Immature natural killer cell (primary cell): ENCODE results near the gene CLSTN1. TPM values are rescaled to one million over a fixed set of nuclear protein-coding genes. Genes with fewer than 3 reads are reported as not detected.
A peak's percentile ranks its signal among the peaks of the same experiment; 100 is the strongest.

Experiments
- DNase-seq, 3 donors: peaks; one replicate each; pipeline ENCODE4 v3.0.0; 2022; ENCODE audit warnings: mixed read lengths in 1 of 3
- H3K27ac Mint-ChIP-seq, 6 donors: one replicate each; pipeline ENCODE4 v1.8.0; 2020; ENCODE audit warnings: mixed read lengths in 6 of 6, mild to moderate bottlenecking in 5 of 6, inconsistent platforms in 4 of 6, moderate library complexity in 3 of 6
- H3K27me3 Mint-ChIP-seq, 3 donors: one replicate each; pipeline ENCODE4 v1.8.0; 2020 to 2021; ENCODE audit warnings: low read depth in 3 of 3, mild to moderate bottlenecking in 3 of 3, mixed read lengths in 3 of 3, moderate library complexity in 3 of 3, inconsistent platforms in 1 of 3
- H3K36me3 Mint-ChIP-seq, 3 donors: one replicate each; pipeline ENCODE4 v1.8.0; 2020; ENCODE audit warnings: mixed read lengths in 3 of 3, inconsistent platforms in 2 of 3, mild to moderate bottlenecking in 2 of 3
- H3K4me1 Mint-ChIP-seq, 2 donors: one replicate each; pipeline ENCODE4 v1.8.0; 2020; ENCODE audit warnings: inconsistent platforms in 2 of 2, mild to moderate bottlenecking in 2 of 2, mixed read lengths in 2 of 2, moderate library complexity in 1 of 2
- H3K4me3 Mint-ChIP-seq, 5 donors: one replicate each; pipeline ENCODE4 v1.8.0; 2020; ENCODE audit warnings: mild to moderate bottlenecking in 5 of 5, mixed read lengths in 5 of 5, inconsistent platforms in 3 of 5, moderate library complexity in 3 of 5
- H3K9me3 Mint-ChIP-seq, 6 donors: one replicate each; pipeline ENCODE4 v1.8.0; 2020; ENCODE audit warnings: mild to moderate bottlenecking in 6 of 6, mixed read lengths in 6 of 6, inconsistent platforms in 4 of 6, moderate library complexity in 3 of 6
- polyA plus RNA-seq, 3 donors: library from polyadenylated mRNA; unstranded; fragments of 300-500 nt; fragmentation: Illumina TruSeq; gene quantifications; one replicate each; pipeline ENCODE4 v1.2.3, GENCODE V29; 2021

Gene CLSTN1
- polyA plus RNA-seq, 3 donors from 2014 or later: 7.4 to 35.7 (median 11.0) TPM

GRCh38 chr1:9827558-9828185 is 3.9 kb upstream of the CLSTN1 start:
- DNase-seq: no peak
- Mint-ChIP-seq H3K27me3 (peaks cover 3 to 6% (median 6%) of the 10 kb centered on the region in 3 donors), H3K27ac (no peak overlapping the region), H3K4me3 (no peak overlapping the region), H3K9me3 (no peaks in the 10 kb centered on the region), H3K4me1 (peaks cover 20% of the 10 kb centered on the region in 2 donors), H3K36me3 (no peaks in the 10 kb centered on the region)

DNA sequence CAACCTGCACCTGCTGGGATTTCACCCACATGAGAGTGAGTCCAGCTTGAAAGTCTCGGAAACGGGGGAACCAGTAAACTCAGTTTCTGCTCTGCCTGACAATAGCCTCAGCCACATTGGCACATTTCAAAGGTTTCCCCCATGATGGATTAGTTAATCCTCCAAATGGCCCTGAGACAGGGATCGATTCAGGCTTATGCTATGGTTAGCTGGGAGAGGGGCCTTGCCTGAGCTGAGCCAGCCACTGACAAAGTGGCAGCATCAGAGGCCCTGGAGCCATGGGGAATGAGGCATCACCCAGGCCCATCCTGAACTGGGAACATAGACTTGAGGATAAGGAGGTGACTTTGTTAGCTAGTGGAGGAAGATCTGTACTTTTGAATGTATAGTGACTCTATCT is 2.9 kb upstream of the CLSTN1 start:
- no peaks in the 10 kb centered on the region for H3K36me3 Mint-ChIP-seq
- peaks cover 29 to 31% of the 10 kb centered on the region in 2 donors for H3K4me1 Mint-ChIP-seq
- H3K27ac Mint-ChIP-seq: peak overlapping the region in 4 of 6 donors; percentile 56 to 92 (median 83)
- H3K4me3 Mint-ChIP-seq: no peak overlapping the region
- no peak for DNase-seq
- peaks cover 3 to 8% (median 6%) of the 10 kb centered on the region in 3 donors for H3K27me3 Mint-ChIP-seq
- H3K9me3 Mint-ChIP-seq: no peaks in the 10 kb centered on the region

- no peaks in the 10 kb centered on the region for H3K36me3 Mint-ChIP-seq
- peak overlapping the region in 4 of 5 donors; percentile 54 to 80 (median 66) for H3K4me3 Mint-ChIP-seq
- H3K4me1 Mint-ChIP-seq: peaks cover 31 to 35% of the 10 kb centered on the region in 2 donors
- H3K27ac Mint-ChIP-seq: peak overlapping the region; percentile 67 to 92 (median 83)
- H3K27me3 Mint-ChIP-seq: peaks cover 3 to 8% (median 6%) of the 10 kb centered on the region in 3 donors
- no peaks in the 10 kb centered on the region for H3K9me3 Mint-ChIP-seq
- no peak for DNase-seq
These were observed 2.3 kb upstream of the CLSTN1 start for GRCh38 chr1:9826087-9826486.

DNA sequence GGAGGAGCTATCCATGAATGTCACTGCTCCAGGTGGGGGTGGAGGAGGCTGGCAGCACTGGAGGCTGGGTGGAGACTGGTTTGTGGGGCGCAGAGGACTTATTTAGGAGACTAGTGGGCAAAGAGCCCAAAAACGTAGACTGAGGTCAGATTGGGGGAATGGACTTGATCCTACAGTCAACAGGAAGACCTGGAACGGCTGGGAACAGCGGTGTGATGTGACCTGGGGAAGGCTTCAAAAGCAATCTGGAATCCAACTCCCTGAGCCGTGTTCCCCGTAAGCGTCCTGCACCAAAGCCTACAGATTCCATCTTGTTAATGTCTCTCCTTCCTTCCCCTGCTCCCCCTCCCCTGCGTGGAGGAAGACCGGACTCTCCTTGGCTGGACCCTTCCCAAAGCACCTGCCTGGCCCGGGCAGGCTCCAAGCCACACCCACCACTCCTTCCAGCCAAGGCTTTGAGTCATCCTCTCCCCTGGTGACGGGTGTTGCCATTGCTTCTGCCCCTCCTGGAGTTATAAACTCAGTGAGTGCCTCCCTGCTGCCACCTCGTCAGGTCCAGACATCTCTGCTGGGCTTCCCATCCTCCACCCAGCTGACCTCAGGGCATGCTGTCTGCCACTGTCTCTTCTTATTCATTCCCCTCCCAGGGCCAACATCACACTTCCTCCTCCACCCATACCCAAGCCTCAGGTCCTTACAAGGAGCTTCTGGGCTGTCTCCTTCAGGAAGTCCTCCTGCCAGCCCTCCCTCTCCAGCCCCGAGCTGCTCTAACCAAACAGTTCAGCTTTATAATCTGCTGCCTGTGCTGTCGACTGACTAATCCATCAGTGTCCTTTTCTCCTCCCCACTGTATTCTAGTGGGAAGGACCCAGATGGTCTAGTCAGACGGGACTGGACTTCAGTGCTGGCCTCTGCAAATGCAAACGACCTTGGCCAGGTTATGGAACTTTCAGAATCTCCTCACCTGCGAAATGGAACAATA is 1.6 kb upstream of the CLSTN1 start:
- Mint-ChIP-seq H3K27me3 (peaks cover 3 to 8% (median 6%) of the 10 kb centered on the region in 3 donors), H3K27ac (peak overlapping the region; percentile 71 to 92 (median 83)), H3K36me3 (no peaks in the 10 kb centered on the region), H3K4me1 (peaks cover 33 to 42% of the 10 kb centered on the region in 2 donors), H3K9me3 (no peaks in the 10 kb centered on the region), H3K4me3 (peak overlapping the region; percentile 54 to 80 (median 69))
- peak; percentile 33 to 42 (median 37) for DNase-seq

DNA sequence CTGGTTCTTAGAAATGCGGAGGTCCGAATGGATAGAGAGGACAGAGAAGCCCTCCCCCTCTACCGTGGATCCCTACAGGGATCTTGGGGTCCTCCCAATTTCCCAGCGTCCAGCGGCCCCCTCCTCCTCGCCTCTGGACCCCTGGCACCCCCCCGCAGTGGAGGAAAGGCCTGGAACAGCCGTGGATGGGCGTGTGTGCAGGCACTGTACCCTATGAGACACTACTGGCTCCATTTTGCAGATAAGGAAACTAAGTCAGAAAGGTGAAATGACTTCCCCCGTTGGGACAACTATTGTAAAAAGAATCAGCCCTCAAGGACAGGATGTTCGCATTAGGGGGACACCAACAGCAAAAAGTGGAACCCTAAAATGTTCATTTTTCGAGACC is 931 bp upstream of the CLSTN1 start:
- H3K9me3 Mint-ChIP-seq: no peaks in the 10 kb centered on the region

DNA sequence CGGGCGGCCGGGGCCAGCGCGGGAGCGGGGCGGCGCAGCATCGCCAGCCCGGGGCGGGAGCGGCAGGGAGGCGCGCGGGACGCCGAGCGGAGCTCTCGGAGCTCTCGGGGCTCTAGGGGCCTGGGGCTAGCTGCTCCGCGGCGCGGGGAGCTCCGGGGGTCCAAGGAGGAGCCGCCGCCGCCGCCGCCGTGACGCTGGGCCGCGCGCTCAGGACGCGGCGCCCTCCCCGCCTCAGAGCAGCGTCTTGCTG is 147 bp downstream of the CLSTN1 start:
- Mint-ChIP-seq H3K4me1 (peaks cover 33 to 48% of the 10 kb centered on the region in 2 donors), H3K36me3 (no peaks in the 10 kb centered on the region), H3K9me3 (no peaks in the 10 kb centered on the region), H3K27ac (peak overlapping the region in 1 of 6 donors; percentile 51), H3K27me3 (peaks cover 3 to 8% (median 6%) of the 10 kb centered on the region in 3 donors), H3K4me3 (peak overlapping the region in 4 of 5 donors; percentile 47 to 67 (median 62))
- no peak for DNase-seq

More for the DNA sequence above, 931 bp upstream of the CLSTN1 start:
- peaks cover 33 to 43% of the 10 kb centered on the region in 2 donors for H3K4me1 Mint-ChIP-seq
- peak overlapping the region; percentile 71 to 88 (median 83) for H3K27ac Mint-ChIP-seq
- H3K36me3 Mint-ChIP-seq: no peaks in the 10 kb centered on the region
- peak overlapping the region; percentile 54 to 80 (median 74) for H3K4me3 Mint-ChIP-seq
- no peak for DNase-seq
- H3K27me3 Mint-ChIP-seq: peaks cover 3 to 8% (median 6%) of the 10 kb centered on the region in 3 donors

GRCh38 chr1:9822897-9823692 is 670 bp downstream of the CLSTN1 start:
- Mint-ChIP-seq H3K9me3 (no peaks in the 10 kb centered on the region), H3K27ac (peak overlapping the region; percentile 84 to 95 (median 90)), H3K4me3 (peak overlapping the region; percentile 96 to 98 (median 97)), H3K4me1 (peaks cover 33 to 48% of the 10 kb centered on the region in 2 donors), H3K27me3 (peaks cover 3 to 8% (median 6%) of the 10 kb centered on the region in 3 donors), H3K36me3 (no peaks in the 10 kb centered on the region)
- peak; percentile 19 to 28 (median 23) for DNase-seq

GRCh38 chr1:9822490-9822889 is 1.3 kb downstream of the CLSTN1 start:
- Mint-ChIP-seq H3K9me3 (no peaks in the 10 kb centered on the region), H3K36me3 (no peaks in the 10 kb centered on the region), H3K27ac (peak overlapping the region; percentile 84 to 95 (median 90)), H3K4me1 (peaks cover 33 to 48% of the 10 kb centered on the region in 2 donors), H3K4me3 (peak overlapping the region; percentile 96 to 98 (median 97)), H3K27me3 (peaks cover 3 to 8% (median 5%) of the 10 kb centered on the region in 3 donors)
- DNase-seq: no peak

DNA sequence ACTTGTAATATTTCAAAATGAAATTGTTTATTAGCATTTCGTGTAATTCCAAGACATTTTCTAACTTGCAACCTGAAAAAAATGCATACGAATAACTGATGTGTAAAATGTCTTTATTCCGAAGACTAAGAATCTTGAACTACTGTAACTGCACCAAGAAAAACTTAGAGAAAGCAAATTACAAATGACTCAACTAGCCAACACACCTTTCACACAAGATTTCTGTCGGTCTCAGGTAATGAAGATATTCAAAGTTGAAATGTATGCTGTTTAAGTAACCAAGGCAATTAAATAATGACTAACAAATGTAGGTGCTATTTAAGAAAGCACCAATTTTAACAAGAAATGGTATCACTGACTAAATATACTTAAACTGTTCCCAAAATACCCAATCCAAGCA is 2.1 kb downstream of the CLSTN1 start:
- Mint-ChIP-seq H3K4me3 (peak overlapping the region; percentile 13 to 98 (median 97)), H3K27me3 (peaks cover 3 to 8% (median 4%) of the 10 kb centered on the region in 3 donors), H3K27ac (peak overlapping the region in 1 of 6 donors; percentile 95), H3K4me1 (peaks cover 33 to 48% of the 10 kb centered on the region in 2 donors), H3K9me3 (no peaks in the 10 kb centered on the region), H3K36me3 (no peaks in the 10 kb centered on the region)
- no peak for DNase-seq

- Mint-ChIP-seq H3K27me3 (peaks cover 4 to 6% (median 5%) of the 10 kb centered on the region in 3 donors), H3K27ac (no peak overlapping the region), H3K4me3 (no peak overlapping the region), H3K36me3 (peaks cover 0 to 3% (median 3%) of the 10 kb centered on the region in 3 donors), H3K9me3 (no peaks in the 10 kb centered on the region), H3K4me1 (peaks cover 29 to 48% of the 10 kb centered on the region in 2 donors)
- no peak for DNase-seq
These were observed 3.2 kb downstream of the CLSTN1 start for GRCh38 chr1:9820521-9820920.

GRCh38 chr1:9817734-9818133 is 6.0 kb downstream of the CLSTN1 start:
- Mint-ChIP-seq H3K27ac (no peak overlapping the region), H3K9me3 (no peaks in the 10 kb centered on the region), H3K4me1 (peaks cover 17 to 34% of the 10 kb centered on the region in 2 donors), H3K36me3 (peaks cover 0 to 3% (median 3%) of the 10 kb centered on the region in 3 donors), H3K27me3 (peaks cover 1 to 3% (median 2%) of the 10 kb centered on the region in 3 donors), H3K4me3 (no peak overlapping the region)
- DNase-seq: no peak

DNA sequence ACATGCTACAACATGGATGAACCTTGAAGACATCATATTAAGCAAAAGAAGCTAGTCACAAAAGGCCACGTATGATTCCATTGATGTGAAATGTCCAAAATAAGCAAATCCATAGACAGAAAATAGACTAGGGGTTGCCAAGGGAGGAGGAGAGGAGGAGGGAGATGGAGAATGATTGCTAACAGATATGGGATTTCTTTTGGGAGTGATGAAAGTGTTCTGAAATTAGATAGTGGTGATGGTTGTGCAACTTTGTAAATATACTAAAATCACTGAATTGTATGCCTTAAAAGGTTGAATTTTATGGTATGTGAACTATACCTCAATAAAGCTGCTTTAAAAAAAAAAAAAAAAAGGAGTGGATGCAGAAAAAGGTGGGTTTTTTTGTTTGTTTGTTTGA is 7.6 kb downstream of the CLSTN1 start:
- H3K27ac Mint-ChIP-seq: no peak overlapping the region
- peaks cover 0 to 2% (median 1%) of the 10 kb centered on the region in 3 donors for H3K27me3 Mint-ChIP-seq
- no peak for DNase-seq
- peaks cover 6 to 24% of the 10 kb centered on the region in 2 donors for H3K4me1 Mint-ChIP-seq
- no peak overlapping the region for H3K4me3 Mint-ChIP-seq
- H3K36me3 Mint-ChIP-seq: peaks cover 0 to 3% (median 3%) of the 10 kb centered on the region in 3 donors
- no peaks in the 10 kb centered on the region for H3K9me3 Mint-ChIP-seq

DNA sequence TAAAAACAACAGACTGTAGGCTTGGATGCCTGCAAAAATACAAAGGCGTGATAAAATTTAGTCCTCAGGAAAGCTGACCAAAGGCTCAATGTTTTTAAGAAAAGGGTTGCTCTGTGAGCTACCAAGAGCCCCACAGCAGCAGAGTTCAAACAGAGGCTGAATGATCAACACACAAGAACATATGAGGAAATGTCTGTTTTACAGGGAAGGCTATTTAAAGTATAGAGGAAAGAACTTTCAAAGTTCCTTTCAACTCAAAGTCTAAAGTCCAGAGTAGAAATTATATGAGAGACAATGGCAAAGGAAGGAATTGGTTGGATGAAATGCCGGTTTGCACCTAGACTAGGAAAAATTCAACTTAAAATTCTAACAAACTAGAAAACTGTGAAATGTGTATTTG is 8.6 kb downstream of the CLSTN1 start:
- H3K27ac Mint-ChIP-seq: peak overlapping the region in 1 of 6 donors; percentile 20
- no peaks in the 10 kb centered on the region for H3K9me3 Mint-ChIP-seq

More for the DNA sequence above, 8.6 kb downstream of the CLSTN1 start:
- peaks cover 8 to 23% of the 10 kb centered on the region in 2 donors for H3K4me1 Mint-ChIP-seq
- H3K27me3 Mint-ChIP-seq: peaks cover 0 to 2% (median 1%) of the 10 kb centered on the region in 3 donors
- DNase-seq: no peak
- H3K36me3 Mint-ChIP-seq: peaks cover 0 to 3% (median 3%) of the 10 kb centered on the region in 3 donors
- no peak overlapping the region for H3K4me3 Mint-ChIP-seq
